ENCODE data around the gene LILRA6.

GRCh38 chr19:54252243-54252642, 9.7 kb upstream of the LILRA6 start:
- TF ChIP-seq CTCF (IDR thresholded peaks at IDR 0.05; ENCODE audit: low read depth, low read length) (no peak), EZH2phosphoT487 (IDR thresholded peaks at IDR 0.05; ENCODE audit: low read depth) (no peak)

Measured in OCI-LY3 (cell line).